ENCODE measurements around the gene KCTD3. TPM values are rescaled to one million over a fixed set of nuclear protein-coding genes. Genes with fewer than 3 reads are reported as not detected.

Gene KCTD3
- total and polyA plus RNA-seq, 11 donors: 11.1 to 22.5 (median 15.4) TPM

GRCh38 chr1:215648957-215649356 lies 81.9 kb downstream of the KCTD3 start:
- TF ChIP-seq POLR2A (IDR thresholded peaks at IDR 0.05): no peak
- no peak for TF ChIP-seq CTCF (IDR thresholded peaks at IDR 0.05)
- Histone ChIP-seq H3K4me1 (no peaks in the 10 kb centered on the region), H3K9me3 (no peaks in the 10 kb centered on the region), H3K27ac (no peak overlapping the region), H3K4me3 (no peak overlapping the region), H3K36me3 (no peaks in the 10 kb centered on the region), H3K27me3 (peaks cover 0 to 12% (median 0%) of the 10 kb centered on the region in 9 donors)
- 87 to 94% (median 89%) methylated on average over 4 of the region's 4 CpGs for WGBS, 4 donors
- DNase-seq (no peak), ATAC-seq (no peak)
- intact Hi-C loops (cut with DNase I): no loop called here

GRCh38 chr1:215650446-215651149 lies 83.5 kb downstream of the KCTD3 start:
- Histone ChIP-seq H3K4me3 (no peak overlapping the region), H3K27me3 (peaks cover 0 to 12% (median 0%) of the 10 kb centered on the region in 9 donors), H3K9me3 (no peaks in the 10 kb centered on the region), H3K4me1 (no peaks in the 10 kb centered on the region), H3K36me3 (no peaks in the 10 kb centered on the region), H3K27ac (no peak overlapping the region)
- 47 to 60% (median 53%) methylated on average over 9 of the region's 9 CpGs for WGBS, 4 donors
- intact Hi-C loops (cut with DNase I): no loop called here
- TF ChIP-seq POLR2A (IDR thresholded peaks at IDR 0.05) (no peak), CTCF (IDR thresholded peaks at IDR 0.05) (no peak)
- DNase-seq (no peak), ATAC-seq (no peak)

GRCh38 chr1:215651867-215652266 lies 84.8 kb downstream of the KCTD3 start:
- Histone ChIP-seq H3K36me3 (no peaks in the 10 kb centered on the region), H3K4me3 (no peak overlapping the region), H3K4me1 (no peaks in the 10 kb centered on the region), H3K9me3 (no peaks in the 10 kb centered on the region), H3K27ac (no peak overlapping the region), H3K27me3 (peaks cover 0 to 12% (median 0%) of the 10 kb centered on the region in 9 donors)
- 39 to 47% (median 44%) methylated on average over 3 of the region's 3 CpGs for WGBS, 4 donors
- DNase-seq (no peak), ATAC-seq (no peak)
- no peak for TF ChIP-seq CTCF (IDR thresholded peaks at IDR 0.05)
- no peak for TF ChIP-seq POLR2A (IDR thresholded peaks at IDR 0.05)
- intact Hi-C loops (cut with DNase I): no loop called here

- no peak for ATAC-seq
- intact Hi-C loops (cut with DNase I): no loop called here
- no peak for DNase-seq
- Histone ChIP-seq H3K9me3 (no peaks in the 10 kb centered on the region), H3K4me1 (no peaks in the 10 kb centered on the region), H3K4me3 (no peak overlapping the region), H3K36me3 (no peaks in the 10 kb centered on the region), H3K27me3 (peaks cover 0 to 12% (median 0%) of the 10 kb centered on the region in 9 donors), H3K27ac (no peak overlapping the region)
- WGBS, 4 donors: 55 to 79% (median 70%) methylated on average over 1 of the region's 1 CpG
- no peak for TF ChIP-seq CTCF (IDR thresholded peaks at IDR 0.05)
- TF ChIP-seq POLR2A (IDR thresholded peaks at IDR 0.05): no peak
These were observed 85.3 kb downstream of the KCTD3 start for GRCh38 chr1:215652371-215652770.

Data from heart left ventricle (tissue), 16 donors.